Liver (tissue), 3 donors: ENCODE measurements around the gene ERICH4.

Source experiments
- CTCF ChIP-seq: fragments of 150-350 bp; IDR thresholded peaks from 2 replicates; pipeline ENCODE4 v1.5.1; 2017; ENCODE audit warnings: improper control_type of control experiment, low read depth, low read length; ENCODE audit not compliant: missing input control
- MAX ChIP-seq: IDR thresholded peaks from 2 replicates; pipeline ENCODE4 v1.6.1; 2016; ENCODE audit warnings: antibody characterized with exemption
- RAD21 ChIP-seq, 2 donors: IDR thresholded peaks; 2 replicates each; pipeline ENCODE4 v1.6.1; 2016; ENCODE audit warnings: antibody characterized with exemption in 2 of 2, mild to moderate bottlenecking in 2 of 2
- REST ChIP-seq: IDR thresholded peaks from 2 replicates; pipeline ENCODE4 v1.6.1; 2016; ENCODE audit warnings: antibody characterized with exemption, mild to moderate bottlenecking
- donor health status: healthy.
- donor health status: healthy.

GRCh38 chr19:41437944-41438574 is 4.9 kb upstream of the ERICH4 start:
- TF ChIP-seq RAD21 (IDR thresholded peaks at IDR 0.05) (no peak), CTCF (no peak), REST (no peak), MAX (no peak)
